Stimulated activated CD8-positive, alpha-beta memory T cell treated with anti-CD3 and anti-CD28 coated beads, Interleukin-15, amount 100 ng/mL, for 1 hour (primary cell): ENCODE measurements around the gene CALR.
"Not testable (repeated sequence)": the region's sequence is repeated elsewhere in the genome, so short reads cannot be mapped to it uniquely, and the experiment has no call there.

Source experiments
- DNase-seq: peaks from one replicate; pipeline ENCODE4 v3.0.0-alpha.2; 2020; ENCODE audit warnings: low read depth

CALR gene

GRCh38 chr19:12933287-12934072, 4.9 kb upstream of the CALR start, which contains the start of gene FARSA:
TSS of gene FARSA (minus strand) at chr19:12933711. CDS start at chr19:12933696, 15 bp downstream.
- peak; percentile 78 for DNase-seq

GRCh38 chr19:12935071-12935470, 3.3 kb upstream of the CALR start:
- DNase-seq, result no peak

GRCh38 chr19:12936582-12936981, 1.8 kb upstream of the CALR start:
- DNase-seq, result no peak

GRCh38 chr19:12937093-12937926, 1.1 kb upstream of the CALR start:
- DNase-seq, result no peak

GRCh38 chr19:12938779-12939601, 581 bp downstream of the CALR start:
- DNase-seq, result no peak

- no peak for DNase-seq
These were observed 1.6 kb downstream of the CALR start for GRCh38 chr19:12939975-12940423.

GRCh38 chr19:12940897-12941296, 2.5 kb downstream of the CALR start:
- DNase-seq, result no peak

GRCh38 chr19:12943437-12944044, 5.1 kb downstream of the CALR start:
- no peak for DNase-seq

GRCh38 chr19:12944104-12944674, 5.8 kb downstream of the CALR start:
- DNase-seq, result no peak

GRCh38 chr19:12945479-12946091, 7.2 kb downstream of the CALR start, which contains the start of gene RAD23A:
TSS of gene RAD23A (plus strand) at chr19:12945862. CDS start at chr19:12945949, 87 bp downstream.
- peak; percentile 94 for DNase-seq

- DNase-seq, result no peak
These were observed 7.8 kb downstream of the CALR start for GRCh38 chr19:12946092-12946721.

GRCh38 chr19:12946731-12947496, 8.5 kb downstream of the CALR start:
- DNase-seq, result no peak

- DNase-seq, result no peak
These were observed 9.5 kb downstream of the CALR start for GRCh38 chr19:12947702-12948611.

- DNase-seq, result no peak
These were observed 10.4 kb downstream of the CALR start for GRCh38 chr19:12948612-12949362.

- DNase-seq, result no peak
These were observed 11.2 kb downstream of the CALR start for GRCh38 chr19:12949363-12950283.

- not testable (repeated sequence) for DNase-seq
These were observed 13.6 kb downstream of the CALR start for GRCh38 chr19:12952050-12952449.
